Liver (tissue), 9 donors: Measurements from ENCODE around the gene DAPK2. TPM values are rescaled to one million over a fixed set of nuclear protein-coding genes. Genes with fewer than 3 reads are reported as not detected.

Experiments used
- DNase-seq: peaks from one replicate; pipeline ENCODE4 v3.0.0-alpha.2; 2017; ENCODE audit warnings: low spot score
- H3K27ac ChIP-seq, 2 donors: one replicate each; pipeline ENCODE4 v1.7.0; 2013; ENCODE audit warnings: inconsistent platforms in 2 of 2, low read length in 2 of 2, control low read depth in 1 of 2, low read depth in 1 of 2, mild to moderate bottlenecking in 1 of 2
- H3K27me3 ChIP-seq, 4 donors: one replicate each; pipeline versions ENCODE4 v1.6.1 to v1.7.0; 2013; ENCODE audit warnings: low read length in 3 of 4, inconsistent platforms in 1 of 4, mild to moderate bottlenecking in 1 of 4, moderate library complexity in 1 of 4; ENCODE audit not compliant: control insufficient read depth in 4 of 4, insufficient read depth in 4 of 4
- H3K36me3 ChIP-seq, 4 donors: one replicate each; pipeline versions ENCODE4 v1.6.1 to v1.7.0; 2013; ENCODE audit warnings: low read length in 3 of 4, mild to moderate bottlenecking in 3 of 4, low read depth in 1 of 4, moderate library complexity in 1 of 4; ENCODE audit not compliant: control insufficient read depth in 4 of 4, insufficient read depth in 3 of 4
- H3K4me1 ChIP-seq, 4 donors: one replicate each; pipeline versions ENCODE4 v1.6.1 to v1.7.0; 2013; ENCODE audit warnings: low read length in 3 of 4, mild to moderate bottlenecking in 3 of 4, moderate library complexity in 1 of 4; ENCODE audit not compliant: control insufficient read depth in 4 of 4, insufficient read depth in 4 of 4
- H3K4me3 ChIP-seq, 3 donors: one replicate each; pipeline versions ENCODE4 v1.6.1 to v1.7.0; 2013; ENCODE audit warnings: low read length in 3 of 3, control low read depth in 1 of 3, low read depth in 1 of 3, mild to moderate bottlenecking in 1 of 3
- H3K9ac ChIP-seq, 2 donors: one replicate each; pipeline ENCODE4 v1.7.0; 2013; ENCODE audit warnings: low read length in 2 of 2, mild to moderate bottlenecking in 2 of 2, moderate library complexity in 2 of 2, control low read depth in 1 of 2, low read depth in 1 of 2
- H3K9me3 ChIP-seq, 4 donors: one replicate each; pipeline versions ENCODE4 v1.6.1 to v1.7.0; 2013; ENCODE audit warnings: low read length in 3 of 4; ENCODE audit not compliant: control insufficient read depth in 4 of 4
- ATF3 ChIP-seq: IDR thresholded peaks from 2 replicates; pipeline ENCODE4 v1.6.1; 2016; ENCODE audit warnings: antibody characterized with exemption
- CTCF ChIP-seq: fragments of 150-350 bp; IDR thresholded peaks from 2 replicates; pipeline ENCODE4 v1.5.1; 2017; ENCODE audit warnings: improper control_type of control experiment, low read depth, low read length; ENCODE audit not compliant: missing input control
- EGR1 ChIP-seq, 2 donors: IDR thresholded peaks; 2 replicates each; pipeline ENCODE4 v1.6.1; 2016 to 2018; ENCODE audit warnings: antibody characterized with exemption in 2 of 2, low read depth in 2 of 2
- FOXA1 ChIP-seq: IDR thresholded peaks from 2 replicates; pipeline ENCODE4 v1.6.1; 2016; ENCODE audit warnings: antibody characterized with exemption
- FOXA2 ChIP-seq: IDR thresholded peaks from 2 replicates; pipeline ENCODE4 v1.6.1; 2016; ENCODE audit warnings: antibody characterized with exemption
- GABPA ChIP-seq, 2 donors: IDR thresholded peaks in 1 of 2; conservative IDR thresholded peaks in 1 of 2; 2 replicates each; pipeline ENCODE4 v1.6.1; 2016; ENCODE audit warnings: antibody characterized with exemption in 2 of 2, mild to moderate bottlenecking in 1 of 2, moderate library complexity in 1 of 2
- HNF4G ChIP-seq: IDR thresholded peaks from 2 replicates; pipeline ENCODE4 v1.6.1; 2016; ENCODE audit warnings: antibody characterized with exemption
- MAX ChIP-seq: IDR thresholded peaks from 2 replicates; pipeline ENCODE4 v1.6.1; 2016; ENCODE audit warnings: antibody characterized with exemption
- NR2F2 ChIP-seq: IDR thresholded peaks from 2 replicates; pipeline ENCODE4 v1.6.1; 2016; ENCODE audit warnings: antibody characterized with exemption
- RAD21 ChIP-seq, 2 donors: IDR thresholded peaks; 2 replicates each; pipeline ENCODE4 v1.6.1; 2016; ENCODE audit warnings: antibody characterized with exemption in 2 of 2, mild to moderate bottlenecking in 2 of 2
- SP1 ChIP-seq: IDR thresholded peaks from 2 replicates; pipeline ENCODE4 v1.6.1; 2018; ENCODE audit warnings: antibody characterized with exemption, mild to moderate bottlenecking
- TAF1 ChIP-seq: conservative IDR thresholded peaks from 2 replicates; pipeline ENCODE4 v1.6.1; 2016; ENCODE audit warnings: antibody characterized with exemption, mild to moderate bottlenecking
- ZBTB33 ChIP-seq: IDR thresholded peaks from 2 replicates; pipeline ENCODE4 v1.6.1; 2016; ENCODE audit warnings: antibody characterized with exemption
- WGBS: extraction: QIAGEN DNeasy Blood & Tissue Kit; methylation state at CpG from one replicate; pipeline ENCODE4 v1.1.7; 2013; 5-methylcytosine and 5-hydroxymethylcytosine counted together
- polyA plus RNA-seq, 2 donors: library from polyadenylated mRNA; stranded (reverse) in 1 of 2; unstranded in 1 of 2; fragments of 200-250 nt in 1 of 2; fragments of >200 nt in 1 of 2; fragmentation: Nextera tagmentation in 1 of 2; extraction: Ambion mirVana in 1 of 2; gene quantifications; one replicate each; pipeline versions ENCODE4 v1.2.1 to v1.2.3, GENCODE V29; 2013 to 2015
- total RNA-seq, 2 donors: library from RNA; depleted of rRNA; stranded (reverse); fragments of >200 nt; gene quantifications; one replicate each; pipeline ENCODE4 v1.2.3, GENCODE V29; 2014
- donor health status: healthy.
- donor health status: healthy.
- donor health status: healthy.
- donor health status: healthy.
- donor health status: healthy.

Gene DAPK2
- total and polyA plus RNA-seq, 4 donors = 1.0 to 3.6 (median 1.1) TPM

GRCh38 chr15:64037116-64037515 lies 9.2 kb downstream of the DAPK2 start:
- DNase-seq = no peak
- WGBS = 95% methylated on average over 3 of the region's 3 CpGs

GRCh38 chr15:64035525-64035924 lies 10.8 kb downstream of the DAPK2 start:
- Histone ChIP-seq H3K9me3 (no peaks in the 10 kb centered on the region), H3K4me1 (no peaks in the 10 kb centered on the region), H3K9ac (no peak overlapping the region), H3K27me3 (no peaks in the 10 kb centered on the region), H3K36me3 (no peaks in the 10 kb centered on the region), H3K27ac (no peak overlapping the region), H3K4me3 (no peak overlapping the region)
- DNase-seq = no peak
- no peak for TF ChIP-seq MAX
- TF ChIP-seq RAD21 (IDR thresholded peaks at IDR 0.05) = no peak
- no peak for TF ChIP-seq NR2F2
- TF ChIP-seq GABPA (IDR thresholded peaks at IDR 0.05 in 1 of 2, conservative IDR thresholded peaks at IDR 0.05 in 1 of 2) = no peak
- TF ChIP-seq TAF1 = no peak
- no peak for TF ChIP-seq FOXA2
- no peak for TF ChIP-seq EGR1 (IDR thresholded peaks at IDR 0.05; ENCODE audit: low read depth in 2 of 2)
- WGBS = 93% methylated on average over 1 of the region's 1 CpG

More at GRCh38 chr15:64037116-64037515, 9.2 kb downstream of the DAPK2 start:
- Histone ChIP-seq H3K9ac (no peak overlapping the region), H3K4me3 (no peak overlapping the region), H3K27me3 (no peaks in the 10 kb centered on the region), H3K4me1 (no peaks in the 10 kb centered on the region), H3K36me3 (no peaks in the 10 kb centered on the region), H3K9me3 (no peaks in the 10 kb centered on the region), H3K27ac (no peak overlapping the region)
- no peak for TF ChIP-seq FOXA2
- no peak for TF ChIP-seq ATF3
- TF ChIP-seq TAF1 = no peak
- no peak for TF ChIP-seq CTCF
- TF ChIP-seq RAD21 (IDR thresholded peaks at IDR 0.05) = no peak
- no peak for TF ChIP-seq EGR1 (IDR thresholded peaks at IDR 0.05; ENCODE audit: low read depth in 2 of 2)
- TF ChIP-seq HNF4G = no peak
- TF ChIP-seq GABPA (IDR thresholded peaks at IDR 0.05 in 1 of 2, conservative IDR thresholded peaks at IDR 0.05 in 1 of 2) = no peak
- TF ChIP-seq FOXA1 = no peak

GRCh38 chr15:64034519-64034918 lies 11.8 kb downstream of the DAPK2 start:
- Histone ChIP-seq H3K4me3 (no peak overlapping the region), H3K9ac (no peak overlapping the region), H3K27me3 (no peaks in the 10 kb centered on the region), H3K27ac (no peak overlapping the region), H3K4me1 (no peaks in the 10 kb centered on the region), H3K36me3 (no peaks in the 10 kb centered on the region), H3K9me3 (no peaks in the 10 kb centered on the region)
- WGBS = 46% methylated on average over 4 of the region's 4 CpGs
- no peak for TF ChIP-seq ZBTB33
- no peak for TF ChIP-seq NR2F2
- TF ChIP-seq SP1 = no peak
- no peak for TF ChIP-seq GABPA (IDR thresholded peaks at IDR 0.05 in 1 of 2, conservative IDR thresholded peaks at IDR 0.05 in 1 of 2)
- TF ChIP-seq RAD21 (IDR thresholded peaks at IDR 0.05) = no peak
- no peak for DNase-seq
